Fibroblast of lung (primary cell): ENCODE measurements around the gene HPDL. TPM values are rescaled to one million over a fixed set of nuclear protein-coding genes. Genes with fewer than 3 reads are reported as not detected.

Source experiments
- DNase-seq, 2 donors: peaks; one replicate each; pipeline versions ENCODE4 v3.0.0 to v3.0.0-alpha.2; 2010; ENCODE audit warnings: low read depth in 2 of 2
- H2AFZ ChIP-seq: 2 replicates; pipeline ENCODE4 v1.5.1; 2012; ENCODE audit warnings: low read length, control low read depth, inconsistent platforms
- H3K27ac ChIP-seq: 2 replicates; pipeline ENCODE4 v1.5.1; 2011; ENCODE audit warnings: low read length, control low read depth; ENCODE audit not compliant: insufficient read depth
- H3K27me3 ChIP-seq: 2 replicates; pipeline ENCODE4 v1.5.1; 2011; ENCODE audit warnings: mild to moderate bottlenecking, low read length; ENCODE audit not compliant: control insufficient read depth, insufficient read depth
- H3K36me3 ChIP-seq: 2 replicates; pipeline ENCODE4 v1.5.1; 2011; ENCODE audit warnings: low read length; ENCODE audit not compliant: control insufficient read depth, insufficient read depth
- H3K4me1 ChIP-seq: 2 replicates; pipeline ENCODE4 v1.5.1; 2011; ENCODE audit warnings: low read length; ENCODE audit not compliant: control insufficient read depth, insufficient read depth; ENCODE audit errors: extremely low read depth
- H3K4me2 ChIP-seq: 2 replicates; pipeline ENCODE4 v1.5.1; 2011; ENCODE audit warnings: low read length, control low read depth; ENCODE audit not compliant: insufficient read depth; ENCODE audit errors: extremely low read depth
- H3K4me3 ChIP-seq, 4 experiments: fragments of 200-600 bp in 1 of 4; sonication (generic) in 1 of 4; replicated peaks in 1 of 4; 2 replicates each; pipeline ENCODE4 v1.5.1; 2011 to 2016; ENCODE audit warnings: low read length in 4 of 4, low read depth in 3 of 4, mild to moderate bottlenecking in 3 of 4, control low read depth in 2 of 4, inconsistent platforms in 1 of 4, mixed read lengths in 1 of 4; ENCODE audit not compliant: insufficient read depth in 1 of 4; ENCODE audit errors: control extremely low read depth in 1 of 4
- H3K79me2 ChIP-seq: 2 replicates; pipeline ENCODE4 v1.5.1; 2012; ENCODE audit warnings: mild to moderate bottlenecking, low read length, inconsistent platforms; ENCODE audit not compliant: control insufficient read depth, insufficient read depth
- H3K9ac ChIP-seq: 2 replicates; pipeline ENCODE4 v1.5.1; 2011; ENCODE audit warnings: mild to moderate bottlenecking, low read length, control low read depth; ENCODE audit not compliant: insufficient read depth
- H3K9me3 ChIP-seq: 2 replicates; pipeline ENCODE4 v1.5.1; 2012; ENCODE audit warnings: low read depth, low read length; ENCODE audit not compliant: control insufficient read depth, insufficient read depth
- H4K20me1 ChIP-seq: 2 replicates; pipeline ENCODE4 v1.5.1; 2011; ENCODE audit warnings: low read length; ENCODE audit not compliant: control insufficient read depth, insufficient read depth; ENCODE audit errors: extremely low read depth
- CTCF ChIP-seq, 2 donors: IDR thresholded peaks in 1 of 2; conservative IDR thresholded peaks in 1 of 2; 1 replicate in 1 of 2; 2 replicates in 1 of 2; pipeline ENCODE4 v1.5.1; 2011 to 2012; ENCODE audit warnings: low read length in 2 of 2, control low read depth in 1 of 2, inconsistent platforms in 1 of 2, low read depth in 1 of 2, mild to moderate bottlenecking in 1 of 2
- EZH2 ChIP-seq: IDR thresholded peaks from 2 replicates; pipeline ENCODE4 v1.5.1; 2012; ENCODE audit warnings: low read length, control low read depth, mild to moderate bottlenecking; ENCODE audit errors: missing control alignments
- polyA plus RNA-seq, 2 donors: library from polyadenylated mRNA; depleted of rRNA in 1 of 2; stranded (reverse) in 1 of 2; unstranded in 1 of 2; fragments of >200 nt; gene quantifications; 2 replicates each; pipeline ENCODE4 v1.2.1, GENCODE V29; 2011 to 2012; ENCODE audit warnings: missing spikeins in 1 of 2
- total RNA-seq: library from RNA; depleted of rRNA; stranded (reverse); fragments of >200 nt; gene quantifications from 2 replicates; pipeline ENCODE4 v1.2.1, GENCODE V29; 2014

The HPDL gene
- total and polyA plus RNA-seq, 2 donors (not counting 1 experiment from before 2014, with no cell fraction given), result 0.17 TPM

GRCh38 chr1:45378184-45378583, 51.5 kb downstream of the HPDL start:
- no peak overlapping the region for H3K4me3 ChIP-seq
- no peak for DNase-seq
- H3K4me2 ChIP-seq, result no peak overlapping the region
- no peaks in the 10 kb centered on the region for H3K36me3 ChIP-seq
- no peaks in the 10 kb centered on the region for H3K79me2 ChIP-seq
- no peak overlapping the region for H2AFZ ChIP-seq
- H4K20me1 ChIP-seq, result no peaks in the 10 kb centered on the region
- no peak overlapping the region for H3K9ac ChIP-seq
- no peaks in the 10 kb centered on the region for H3K4me1 ChIP-seq
- TF ChIP-seq EZH2, result no peak
- no peak for TF ChIP-seq CTCF (conservative IDR thresholded peaks at IDR 0.05 in 1 of 2, IDR thresholded peaks at IDR 0.05 in 1 of 2; ENCODE audit: low read depth in 1 of 2, low read length in 2 of 2)
- H3K27ac ChIP-seq, result no peak overlapping the region
- H3K27me3 ChIP-seq, result no peaks in the 10 kb centered on the region
- H3K9me3 ChIP-seq, result no peaks in the 10 kb centered on the region

Other genes starting within 250 kb of the HPDL start
- gene ZSWIM5, start 120.3 kb upstream of the HPDL start, total RNA-seq, result 0.77 and 0.99 TPM in 2 replicates
- 0.73 and 0.78 TPM in 2 replicates for gene ZSWIM5, start 120.3 kb upstream of the HPDL start, polyA plus RNA-seq
- gene TOE1, start 13.3 kb downstream of the HPDL start, total RNA-seq, result 10.0 and 12.1 TPM in 2 replicates
- 9.0 and 21.8 TPM in 2 replicates for gene TOE1, start 13.3 kb downstream of the HPDL start, polyA plus RNA-seq
- gene MUTYH, start 13.5 kb downstream of the HPDL start, total RNA-seq, result 15.7 and 17.5 TPM in 2 replicates
- 3.8 and 5.6 TPM in 2 replicates for gene MUTYH, start 13.5 kb downstream of the HPDL start, polyA plus RNA-seq
- gene TESK2, start 164.3 kb downstream of the HPDL start, total RNA-seq, result 2.6 and 4.3 TPM in 2 replicates
- gene TESK2, start 164.3 kb downstream of the HPDL start, polyA plus RNA-seq, result 1.2 and 1.7 TPM in 2 replicates
- gene CCDC163, start 173.2 kb downstream of the HPDL start, total RNA-seq, result 1.0 and 1.2 TPM in 2 replicates
- gene CCDC163, start 173.2 kb downstream of the HPDL start, polyA plus RNA-seq, result 0.85 and 1.6 TPM in 2 replicates
- 2.3 and 2.6 TPM in 2 replicates for gene MMACHC, start 173.4 kb downstream of the HPDL start, total RNA-seq
- gene MMACHC, start 173.4 kb downstream of the HPDL start, polyA plus RNA-seq, result 4.2 and 5.9 TPM in 2 replicates
- 336 and 420 TPM in 2 replicates for gene PRDX1, start 195.0 kb downstream of the HPDL start, total RNA-seq
- 721 and 789 TPM in 2 replicates for gene PRDX1, start 195.0 kb downstream of the HPDL start, polyA plus RNA-seq
- gene AKR1A1, start 223.9 kb downstream of the HPDL start, total RNA-seq, result 110 and 123 TPM in 2 replicates
- 110 and 120 TPM in 2 replicates for gene AKR1A1, start 223.9 kb downstream of the HPDL start, polyA plus RNA-seq